Fibroblast of skin of left quadriceps (primary cell): ENCODE results near the gene CYP11A1.
A peak's percentile ranks its signal among the peaks of the same experiment; 100 is the strongest.

Source experiments
- DNase-seq, 2 experiments: peaks; one replicate each; pipeline ENCODE4 v3.0.0-alpha.2; 2013; ENCODE audit warnings: low read depth in 2 of 2

The CYP11A1 gene

DNA sequence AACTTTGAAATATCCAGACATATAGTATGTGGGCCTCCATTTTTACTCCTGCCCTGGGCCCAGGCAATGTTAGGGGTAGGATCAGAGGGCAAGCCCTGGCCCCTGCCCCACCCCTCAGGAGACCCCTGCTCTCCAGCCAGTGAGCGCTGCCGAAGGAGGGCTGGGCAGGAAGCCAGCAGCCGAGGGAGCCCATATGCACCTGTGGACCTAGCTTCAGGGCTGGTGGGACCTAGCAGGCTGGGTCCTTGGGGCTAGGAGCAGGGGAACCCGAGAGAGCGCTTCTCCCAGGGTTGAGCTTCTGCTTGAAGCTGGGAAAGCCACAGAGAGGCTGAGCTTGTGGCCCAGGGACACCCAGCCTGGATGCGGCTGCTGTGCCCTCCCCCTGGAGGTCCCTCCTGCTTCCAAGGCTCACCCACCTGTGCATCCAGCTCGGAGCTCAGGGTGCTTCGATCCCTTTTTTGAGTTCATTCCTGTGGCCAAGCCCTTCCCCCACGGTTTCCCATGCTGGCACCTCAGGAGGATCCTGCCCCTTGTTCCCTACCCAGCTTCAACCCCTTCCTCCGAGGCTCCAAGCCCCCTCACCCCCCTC, 21.0 kb upstream of the CYP11A1 start:
- no peak for DNase-seq

- DNase-seq: no peak
Observed at GRCh38 chr15:74387621-74388362, 20.3 kb upstream of the CYP11A1 start.

DNA sequence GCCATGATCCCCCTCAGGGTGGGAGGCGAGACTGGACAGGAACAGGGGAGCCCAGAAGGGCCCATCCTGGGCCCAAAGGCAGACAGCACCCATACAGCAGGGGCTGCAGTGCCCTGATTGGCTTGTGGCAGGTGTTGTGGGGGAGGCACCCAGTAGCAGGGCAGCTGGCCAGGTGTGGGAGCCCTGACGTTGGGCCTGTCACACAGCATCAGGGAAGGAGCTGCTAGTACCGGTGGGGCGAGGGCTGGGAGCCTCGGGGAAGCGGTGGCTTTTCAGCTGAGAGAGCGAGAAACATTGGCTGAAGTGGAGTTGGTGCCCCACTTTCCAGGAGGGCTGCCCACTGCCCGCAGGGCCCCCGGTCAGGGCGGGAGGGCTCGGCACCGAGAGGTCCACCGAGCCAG, 19.7 kb upstream of the CYP11A1 start:
- no peak for DNase-seq

- DNase-seq: no peak
Observed at GRCh38 chr15:74386496-74387140, 19.2 kb upstream of the CYP11A1 start.

GRCh38 chr15:74385733-74386132, 18.3 kb upstream of the CYP11A1 start:
- no peak for DNase-seq

- no peak for DNase-seq
Observed at GRCh38 chr15:74384881-74385643, 17.6 kb upstream of the CYP11A1 start.

DNA sequence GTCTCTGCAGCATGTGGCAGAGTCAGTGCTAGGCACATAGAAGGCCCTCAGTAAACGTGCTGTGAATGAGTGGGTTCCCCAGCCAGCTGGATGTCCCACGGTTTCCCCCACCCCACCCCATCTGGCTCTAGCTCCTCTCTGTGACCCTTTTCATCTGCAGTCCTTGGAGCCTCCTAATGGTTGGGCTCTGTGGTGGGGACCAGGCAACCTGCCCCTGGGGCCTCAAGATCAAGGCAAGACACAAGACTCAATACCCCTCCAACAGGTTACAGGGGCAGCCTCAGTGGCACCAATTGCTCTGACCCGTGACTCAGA, 17.1 kb upstream of the CYP11A1 start:
- DNase-seq: no peak

GRCh38 chr15:74383695-74384565, 16.5 kb upstream of the CYP11A1 start:
- no peak for DNase-seq

DNA sequence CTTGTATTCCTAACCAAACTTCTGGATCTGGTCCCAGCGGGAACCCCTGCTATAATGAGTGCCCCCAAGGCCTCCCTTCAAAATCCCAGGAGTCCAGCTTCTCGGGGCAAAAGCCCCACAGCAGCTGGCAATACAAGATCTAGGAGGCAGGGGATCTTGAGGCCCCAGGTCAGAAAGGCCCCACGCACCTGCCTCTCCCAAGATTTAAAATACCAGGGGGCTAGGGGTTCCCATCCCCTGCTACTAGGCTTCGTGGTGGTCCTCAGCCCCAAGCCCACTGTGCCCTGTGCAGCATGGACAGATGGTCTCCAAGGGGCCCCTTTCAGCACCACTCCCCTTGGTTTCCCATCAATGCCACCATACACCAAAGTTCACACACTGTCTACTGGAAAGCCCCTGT, 15.8 kb upstream of the CYP11A1 start:
- DNase-seq: no peak

GRCh38 chr15:74382004-74382816, 14.8 kb upstream of the CYP11A1 start:
- DNase-seq: peak in 1 of 2 experiments; percentile 57

DNA sequence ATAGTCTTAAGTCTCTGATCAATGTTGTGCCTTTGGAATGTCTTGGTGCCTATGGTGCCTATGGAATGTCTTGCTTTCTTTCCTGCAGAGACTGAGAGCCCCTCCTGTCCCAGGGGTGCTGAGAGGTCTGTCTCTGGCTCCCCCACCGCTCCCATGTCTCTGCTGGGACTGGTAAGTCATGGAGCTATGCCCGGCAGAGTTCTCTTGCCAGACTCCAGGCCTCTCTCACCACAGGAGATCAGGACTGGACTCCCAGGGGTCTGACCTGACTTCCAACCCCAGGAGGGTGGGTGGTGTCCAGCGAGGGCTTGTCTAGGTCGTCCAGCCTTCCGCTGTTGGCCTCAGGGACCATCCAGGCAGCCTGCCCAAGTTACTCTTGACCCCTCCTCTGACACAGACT, 14.0 kb upstream of the CYP11A1 start:
- no peak for DNase-seq

DNA sequence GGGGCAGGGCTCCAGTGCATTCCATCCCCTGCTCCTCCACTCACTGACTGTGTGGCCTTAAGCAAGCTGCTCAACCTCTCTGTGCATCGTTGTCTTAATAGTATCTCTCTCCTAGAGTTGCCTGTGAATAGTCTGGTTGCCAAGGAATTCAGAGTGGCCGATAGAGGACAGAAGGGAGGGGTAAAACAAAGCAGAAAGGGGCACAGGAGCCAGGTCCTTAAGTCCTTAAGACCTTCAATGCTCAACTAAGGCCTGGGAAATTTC, 13.7 kb upstream of the CYP11A1 start:
- no peak for DNase-seq

DNA sequence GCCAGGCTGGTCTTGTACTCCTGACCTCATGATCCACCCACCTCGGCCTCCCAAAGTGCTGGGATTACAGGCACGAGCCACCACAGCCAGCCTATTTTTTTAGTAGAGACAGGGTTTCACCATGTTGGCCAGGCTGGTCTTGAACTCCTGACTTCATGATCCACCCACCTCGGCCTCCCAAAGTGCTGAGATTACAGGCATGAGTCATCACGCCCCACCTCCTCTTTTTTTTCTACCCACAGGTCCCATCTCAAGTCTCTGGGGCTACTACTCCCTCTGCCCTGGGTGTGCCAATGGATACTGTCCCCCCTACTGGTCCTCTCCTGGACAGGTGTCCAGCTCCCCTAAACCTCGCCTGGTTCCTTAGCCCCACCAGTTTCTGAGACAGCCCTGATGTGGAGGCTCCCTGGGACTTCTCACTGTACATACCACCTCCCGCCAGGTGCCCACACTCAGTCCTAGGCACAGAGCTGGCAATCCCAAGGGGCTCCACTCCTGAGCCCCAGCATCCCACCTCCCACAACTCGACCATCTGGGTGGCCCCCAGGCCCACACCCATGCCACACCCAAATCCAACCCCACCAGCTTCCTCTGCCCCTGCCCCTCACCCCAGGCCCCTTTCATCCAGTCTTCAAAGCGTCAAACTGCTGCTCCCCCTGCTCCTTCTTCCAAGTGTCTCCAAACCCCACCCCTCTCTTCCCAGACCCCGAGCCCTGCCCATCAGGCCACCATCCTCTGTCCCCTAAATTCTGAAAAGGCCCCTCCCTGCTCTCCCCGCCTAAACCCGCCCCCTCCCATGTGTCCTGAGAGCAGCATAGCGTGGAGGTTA, 13.1 kb upstream of the CYP11A1 start:
- DNase-seq: no peak

- no peak for DNase-seq
Observed at GRCh38 chr15:74378848-74379247, 11.4 kb upstream of the CYP11A1 start.

GRCh38 chr15:74377831-74378766, 10.7 kb upstream of the CYP11A1 start:
- no peak for DNase-seq

- no peak for DNase-seq
Observed at GRCh38 chr15:74376825-74377581, 9.6 kb upstream of the CYP11A1 start.

GRCh38 chr15:74376226-74376625, 8.8 kb upstream of the CYP11A1 start:
- DNase-seq: no peak

GRCh38 chr15:74375303-74375693, 7.9 kb upstream of the CYP11A1 start:
- DNase-seq: no peak
